Measurements from ENCODE around the gene STUM. TPM values are rescaled to one million over a fixed set of nuclear protein-coding genes. Genes with fewer than 3 reads are reported as not detected.
"Not testable (repeated sequence)": the region's sequence is repeated elsewhere in the genome, so short reads cannot be mapped to it uniquely, and the experiment has no call there.

The STUM gene, protein sequence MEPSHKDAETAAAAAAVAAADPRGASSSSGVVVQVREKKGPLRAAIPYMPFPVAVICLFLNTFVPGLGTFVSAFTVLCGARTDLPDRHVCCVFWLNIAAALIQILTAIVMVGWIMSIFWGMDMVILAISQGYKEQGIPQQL
- 2.8 TPM for total RNA-seq

DNA sequence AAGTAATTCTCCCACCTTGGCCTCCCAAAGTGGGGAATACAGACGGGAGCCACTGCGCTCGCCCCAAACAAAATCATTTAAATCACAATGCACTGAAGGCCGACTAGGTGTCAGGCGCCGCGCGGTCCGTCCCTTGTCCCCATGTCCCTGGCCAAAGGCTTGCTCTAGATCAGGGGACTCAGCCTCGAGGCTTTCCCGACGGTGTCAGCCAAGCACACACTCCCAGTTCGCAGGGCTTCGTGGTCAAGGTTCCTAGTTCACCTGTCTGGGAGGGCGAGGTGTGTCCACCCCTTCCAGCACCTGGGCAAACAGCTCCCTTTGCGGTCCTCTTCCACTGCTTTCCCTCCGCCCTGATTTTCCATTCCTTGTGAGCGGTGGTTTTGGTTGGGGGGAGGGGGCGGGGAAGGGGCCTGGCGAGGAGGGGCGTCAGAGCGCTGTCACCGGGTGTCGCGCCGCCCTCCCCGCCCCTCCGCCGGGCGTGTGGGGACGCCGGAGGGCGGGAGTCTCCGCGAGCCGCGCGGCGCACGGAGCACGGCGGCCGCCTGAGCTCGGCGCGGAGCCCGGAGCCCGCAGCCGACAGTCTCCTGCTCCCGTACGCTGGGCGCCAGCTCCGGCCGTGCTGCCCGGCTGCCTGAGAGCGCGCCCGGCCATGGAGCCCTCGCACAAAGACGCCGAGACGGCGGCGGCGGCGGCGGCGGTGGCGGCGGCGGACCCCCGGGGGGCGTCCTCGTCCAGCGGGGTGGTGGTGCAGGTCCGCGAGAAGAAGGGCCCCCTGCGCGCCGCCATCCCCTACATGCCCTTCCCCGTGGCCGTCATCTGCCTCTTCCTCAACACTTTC is at the start of gene STUM:
Gene STUM (plus strand): TSS at position 509 of the 838 bp plus-strand sequence. CDS start 141 bp downstream, at position 650.
- DNase-seq (ENCODE audit: low spot score) = no peak

DNA sequence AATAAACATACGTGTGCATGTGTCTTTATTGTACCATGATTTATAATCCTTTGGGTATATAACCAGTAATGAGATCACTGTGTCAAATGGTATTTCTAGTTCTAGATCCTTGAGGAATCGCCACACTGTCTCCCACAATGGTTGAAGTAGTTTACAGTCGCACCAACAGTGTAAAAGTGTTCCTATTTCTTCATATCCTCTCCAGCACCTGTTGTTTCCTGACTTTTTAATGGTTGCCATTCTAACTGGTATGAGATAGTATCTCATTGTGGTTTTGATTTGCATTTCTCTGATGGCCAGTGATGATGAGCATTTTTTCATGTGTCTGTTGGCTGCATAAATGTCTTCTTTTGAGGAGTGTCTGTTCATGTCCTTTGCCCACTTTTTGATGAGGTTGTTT is 48.9 kb upstream of the STUM start:
- DNase-seq (ENCODE audit: low spot score) = not testable (repeated sequence)

DNA sequence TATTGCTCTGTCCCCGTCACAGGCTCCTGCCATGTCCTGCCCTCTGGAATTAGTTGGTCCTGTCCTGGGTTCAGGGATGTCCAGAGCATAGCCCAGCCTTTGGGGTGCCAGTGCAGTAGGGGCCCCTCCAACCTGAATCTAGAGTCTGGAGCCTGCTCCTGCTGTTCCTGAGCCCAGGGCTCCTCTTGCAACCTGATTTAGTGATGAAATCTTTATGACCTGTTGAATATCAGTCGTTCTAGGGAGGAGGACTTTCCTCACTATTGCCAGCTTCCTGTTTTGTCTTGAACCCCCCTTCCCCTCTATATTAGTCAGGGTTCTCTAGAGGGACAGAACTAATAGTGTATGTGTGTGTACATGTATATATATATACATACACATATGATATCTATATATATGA is 42.5 kb upstream of the STUM start:
- no peak for DNase-seq (ENCODE audit: low spot score)

DNA sequence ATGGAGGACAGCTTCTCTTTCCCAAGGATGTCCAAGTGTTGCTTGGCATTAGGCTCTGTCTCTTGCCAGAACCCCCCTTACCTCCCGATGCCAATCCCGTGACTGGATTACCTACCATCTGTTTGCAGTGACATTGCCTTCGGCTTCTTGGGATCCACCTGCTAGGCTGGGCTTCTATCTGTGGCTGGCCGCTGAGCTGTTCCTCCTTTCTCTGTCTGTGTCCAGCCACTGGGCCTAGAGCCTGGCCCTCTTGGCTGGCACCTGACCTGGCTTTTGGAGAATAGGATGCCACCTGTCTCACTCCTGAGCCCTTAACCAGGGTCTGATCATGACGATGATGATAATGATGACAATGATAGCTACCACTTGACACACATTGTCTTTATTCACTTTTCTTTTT is 41.6 kb upstream of the STUM start:
- DNase-seq (ENCODE audit: low spot score) = no peak

DNA sequence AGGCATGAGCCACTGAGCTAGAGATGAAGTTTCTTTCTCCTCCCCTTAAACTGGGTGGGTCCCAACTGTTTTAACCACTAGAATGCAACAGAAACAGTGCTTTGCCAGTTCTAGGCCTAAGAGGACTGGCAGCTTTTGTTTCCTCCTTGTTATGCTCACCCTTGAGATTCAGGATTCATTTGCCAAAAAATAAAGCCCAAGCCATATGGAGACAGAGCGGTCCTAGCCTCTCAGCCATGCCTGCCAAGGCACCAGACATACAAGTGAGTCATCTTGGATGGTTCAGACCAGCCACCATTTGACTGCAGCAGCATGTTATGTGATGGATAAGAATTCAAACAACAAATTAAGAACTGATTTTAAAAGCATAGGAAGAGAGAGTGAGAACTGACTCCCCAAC is 38.1 kb upstream of the STUM start:
- no peak for DNase-seq (ENCODE audit: low spot score)

DNA sequence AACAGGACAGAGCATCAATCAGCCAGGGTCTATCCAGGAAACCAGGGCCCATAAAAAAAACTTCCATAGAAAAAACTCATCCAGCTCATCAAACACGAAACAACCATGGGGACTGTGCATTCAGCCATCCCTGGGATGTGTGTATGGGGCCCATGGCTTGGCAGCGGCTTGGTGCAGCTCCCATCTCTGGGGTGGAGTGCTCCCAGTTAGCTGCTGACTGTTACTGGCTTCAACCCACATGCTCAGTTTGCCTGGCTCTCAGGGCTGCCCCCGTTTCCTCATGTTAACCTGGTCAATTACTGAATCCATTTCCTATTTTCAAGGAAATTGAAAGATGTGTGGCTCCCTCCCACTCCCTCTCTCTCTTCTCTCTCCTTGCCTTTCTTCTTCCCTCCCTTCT is 37.3 kb upstream of the STUM start:
- no peak for DNase-seq (ENCODE audit: low spot score)

DNA sequence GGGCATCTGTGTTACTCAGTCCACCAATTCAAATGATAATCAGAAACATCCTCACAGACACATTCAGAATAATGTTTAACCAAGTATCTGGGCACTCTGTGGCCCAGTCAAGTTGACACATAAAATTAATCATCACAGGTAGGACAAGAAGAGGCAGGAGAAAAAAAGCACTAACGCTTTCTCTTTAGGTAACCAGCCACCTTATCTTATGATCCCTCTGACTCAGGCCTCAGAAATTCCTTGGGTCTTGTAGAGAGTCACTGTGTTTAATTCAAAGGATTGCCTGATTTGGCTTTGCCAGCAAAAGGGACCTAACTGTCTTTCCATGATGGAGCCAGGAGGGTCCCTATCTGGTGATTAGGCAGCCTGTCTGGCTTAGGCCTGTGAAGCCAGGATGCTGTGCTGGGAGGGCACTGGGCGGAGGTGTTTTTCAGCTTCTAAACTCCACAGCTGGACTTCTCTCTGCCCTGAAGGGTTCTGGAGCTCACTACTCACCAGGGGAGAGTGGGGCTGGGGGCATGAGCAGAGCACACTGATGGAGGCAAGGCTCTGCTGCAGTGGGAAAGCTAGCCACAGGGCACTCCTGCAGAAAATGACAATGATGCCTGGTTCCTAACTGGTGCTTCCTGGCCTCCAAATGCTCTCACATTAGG is 36.4 kb upstream of the STUM start:
- DNase-seq (ENCODE audit: low spot score) = no peak

DNA sequence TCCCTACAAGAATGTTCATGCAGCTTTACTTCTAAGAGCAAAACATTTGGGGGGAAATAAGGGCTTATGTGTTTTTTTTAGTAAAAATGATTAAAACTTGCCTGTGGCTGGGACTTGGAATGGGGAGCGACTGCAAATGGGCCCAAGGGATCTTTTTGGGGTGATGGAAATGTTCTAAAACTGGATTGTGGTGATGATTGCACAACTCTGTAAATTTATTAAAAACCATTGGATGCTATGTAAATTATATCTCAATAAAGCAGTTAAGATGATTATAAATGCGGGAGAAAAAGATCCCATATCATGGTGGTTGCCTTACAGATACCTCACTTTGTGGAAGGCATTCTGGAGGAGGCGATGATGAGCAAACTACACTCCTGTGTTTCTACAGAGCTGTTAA is 30.2 kb upstream of the STUM start:
- no peak for DNase-seq (ENCODE audit: low spot score)

DNA sequence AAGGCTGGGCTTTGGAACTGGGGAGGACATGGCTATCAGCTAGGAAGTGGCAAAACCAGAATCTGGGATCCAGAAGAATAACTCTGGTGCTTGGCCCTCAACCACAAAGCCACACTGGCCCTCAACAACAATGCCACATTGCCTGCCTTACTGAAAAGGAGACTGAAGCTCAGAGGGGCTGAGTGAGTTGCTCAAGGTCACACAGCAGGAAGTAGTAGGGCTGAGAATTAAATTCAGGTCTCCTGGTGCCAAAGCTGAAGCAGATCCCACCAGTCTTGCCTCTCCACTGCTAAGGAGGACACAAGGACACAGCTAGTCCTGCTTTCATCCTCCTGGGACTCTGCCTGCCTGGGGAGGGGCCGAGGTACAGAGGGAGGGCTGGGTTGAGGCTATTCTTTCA is 29.4 kb upstream of the STUM start:
- no peak for DNase-seq (ENCODE audit: low spot score)

DNA sequence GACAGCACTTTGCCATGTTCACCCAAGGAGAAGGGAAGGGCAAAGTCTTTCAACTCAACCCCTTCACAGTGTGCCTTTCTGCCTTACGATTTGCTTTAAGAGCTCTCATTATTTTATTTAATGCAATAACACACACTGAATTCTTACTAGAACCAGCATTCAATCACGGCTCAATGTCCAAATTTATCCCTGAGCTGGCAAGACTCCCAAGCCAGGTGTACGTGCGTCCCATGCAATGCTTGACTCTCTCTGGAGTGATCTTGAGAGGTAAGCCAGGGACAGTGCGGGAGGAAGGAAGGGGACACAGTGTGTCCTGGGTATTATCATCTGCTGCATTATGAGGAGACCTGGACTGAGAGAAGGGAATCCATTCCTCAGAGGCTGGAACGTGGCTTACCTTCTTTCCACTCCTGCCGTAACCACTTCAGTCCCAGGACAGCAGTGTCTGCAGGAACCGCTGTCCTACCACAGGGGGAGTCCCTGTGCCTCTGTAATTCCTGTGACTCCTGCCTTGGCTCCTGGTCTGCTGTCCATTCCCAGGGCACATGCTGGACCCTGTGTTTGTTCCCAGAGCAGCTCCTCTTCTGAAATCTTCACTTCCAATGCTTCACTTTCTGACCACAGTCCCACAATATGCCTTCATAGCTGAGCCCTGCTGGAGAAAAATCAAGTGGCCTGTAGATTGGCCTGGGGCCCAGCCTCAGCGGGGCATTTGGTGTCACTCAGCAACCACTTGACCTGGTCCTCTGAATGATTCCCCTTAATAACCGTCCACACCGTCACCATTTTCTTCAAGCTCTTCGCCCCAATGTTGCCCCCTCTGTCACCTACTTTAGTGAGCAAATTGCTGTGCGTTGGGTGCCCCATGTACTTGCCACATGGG is 28.6 kb upstream of the STUM start:
- DNase-seq (ENCODE audit: low spot score) = peak; percentile 29

DNA sequence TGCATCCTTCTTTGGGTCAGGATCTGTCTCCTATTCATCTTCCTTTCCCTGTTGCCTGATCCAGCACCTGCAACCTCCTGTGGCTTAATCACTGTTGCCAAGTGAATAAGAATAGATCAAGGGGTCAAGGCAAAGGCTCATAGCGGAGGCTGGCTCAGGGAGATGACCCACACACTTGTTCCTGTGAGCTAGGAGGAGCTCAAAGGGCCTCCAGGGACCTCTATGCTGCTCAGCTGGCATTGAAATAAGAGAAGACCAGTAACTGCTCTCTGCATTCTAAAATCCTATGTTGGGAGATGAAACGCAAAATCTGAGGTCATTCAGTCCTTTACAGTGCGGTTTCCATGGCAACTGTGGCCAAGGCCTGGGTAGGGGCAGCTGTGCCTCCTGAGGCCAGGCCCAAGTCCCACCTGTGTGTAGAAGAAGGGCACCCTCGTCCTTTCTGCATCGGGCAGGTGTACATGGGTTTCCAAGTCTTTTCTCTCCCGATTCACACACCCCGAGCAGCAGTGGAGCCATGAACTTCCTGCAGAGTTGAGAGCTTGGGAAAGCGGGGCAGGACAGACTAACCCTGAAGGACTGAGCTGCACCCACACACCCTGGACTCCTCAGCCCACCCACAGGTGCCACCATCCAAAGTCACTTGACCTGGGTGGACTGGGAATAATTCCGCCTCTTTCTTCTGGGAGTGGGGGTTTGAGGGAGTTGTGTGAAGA is 27.8 kb upstream of the STUM start:
- no peak for DNase-seq (ENCODE audit: low spot score)

DNA sequence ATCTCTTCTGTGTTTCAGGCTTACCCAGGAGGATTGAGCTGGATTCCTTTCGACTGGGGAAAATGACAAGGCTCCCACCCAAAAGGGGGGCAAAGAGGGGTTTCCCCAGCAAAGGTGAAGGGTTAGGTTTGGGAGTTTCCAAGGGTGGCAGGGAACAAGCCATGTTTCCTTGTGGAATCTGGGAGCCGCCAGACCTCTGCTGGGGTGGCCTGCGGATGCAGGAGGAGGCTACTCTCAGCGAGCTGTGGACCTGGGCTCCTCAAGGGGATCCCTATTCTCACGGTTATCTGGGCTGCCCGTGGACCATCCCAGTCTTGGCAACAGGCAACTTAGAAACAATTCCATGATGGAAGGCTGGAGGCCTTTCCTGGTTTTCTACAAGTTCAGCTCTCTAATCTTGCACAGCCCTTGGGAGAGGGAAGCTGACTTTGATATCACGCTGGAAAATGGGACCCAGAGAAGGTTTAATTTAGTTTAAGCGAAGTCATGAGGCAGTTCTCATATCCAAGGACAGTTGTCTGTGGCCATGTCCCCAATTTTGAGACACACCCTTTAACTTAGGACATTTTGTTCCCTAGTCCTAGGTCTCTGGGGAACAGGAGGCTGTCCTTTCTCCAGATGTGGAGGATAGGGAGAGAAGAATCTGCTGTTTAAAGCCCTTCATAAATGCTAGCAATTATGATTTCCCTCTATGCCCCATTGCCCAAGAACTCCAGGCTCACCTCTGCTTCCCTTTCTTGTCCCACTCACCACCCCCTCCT is 24.7 kb upstream of the STUM start:
- no peak for DNase-seq (ENCODE audit: low spot score)

DNA sequence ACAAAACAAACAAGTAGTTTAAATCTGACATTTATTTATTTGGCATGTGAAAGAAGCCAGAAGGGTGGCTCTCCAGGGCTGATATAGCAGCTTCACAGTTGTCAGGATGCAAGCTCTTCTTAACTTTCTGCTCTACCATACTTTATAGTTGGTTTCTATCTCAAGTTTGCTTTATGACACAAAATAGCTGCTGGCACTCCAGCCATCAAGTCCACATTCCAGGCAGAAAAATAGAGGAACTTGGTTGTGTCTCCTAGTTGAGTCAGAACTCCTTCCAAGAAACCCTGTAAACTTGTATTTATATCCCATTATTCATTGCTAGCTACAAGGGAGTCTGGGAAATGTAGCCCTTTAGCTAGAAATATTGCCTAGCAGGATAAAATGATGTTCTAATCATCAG is 24.0 kb upstream of the STUM start:
- no peak for DNase-seq (ENCODE audit: low spot score)

DNA sequence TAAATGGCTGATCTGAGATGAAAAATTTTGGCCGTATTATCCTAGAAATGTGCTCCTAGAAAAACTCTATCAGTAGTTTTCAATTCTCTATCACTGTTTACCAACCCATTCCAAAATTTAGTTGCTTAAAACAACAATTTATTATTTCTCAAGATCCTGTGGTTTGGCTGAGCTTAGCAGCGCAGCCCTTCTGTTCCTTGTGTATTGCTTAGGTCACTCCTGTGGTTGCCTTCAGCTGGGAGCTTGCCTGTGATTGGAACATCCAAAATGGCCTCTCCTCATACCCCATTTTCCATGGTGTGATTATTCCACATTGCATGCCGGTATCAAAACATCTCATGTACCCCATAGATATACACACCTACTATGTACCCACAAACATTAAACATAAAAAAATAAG is 22.8 kb upstream of the STUM start:
- DNase-seq (ENCODE audit: low spot score) = peak; percentile 37

DNA sequence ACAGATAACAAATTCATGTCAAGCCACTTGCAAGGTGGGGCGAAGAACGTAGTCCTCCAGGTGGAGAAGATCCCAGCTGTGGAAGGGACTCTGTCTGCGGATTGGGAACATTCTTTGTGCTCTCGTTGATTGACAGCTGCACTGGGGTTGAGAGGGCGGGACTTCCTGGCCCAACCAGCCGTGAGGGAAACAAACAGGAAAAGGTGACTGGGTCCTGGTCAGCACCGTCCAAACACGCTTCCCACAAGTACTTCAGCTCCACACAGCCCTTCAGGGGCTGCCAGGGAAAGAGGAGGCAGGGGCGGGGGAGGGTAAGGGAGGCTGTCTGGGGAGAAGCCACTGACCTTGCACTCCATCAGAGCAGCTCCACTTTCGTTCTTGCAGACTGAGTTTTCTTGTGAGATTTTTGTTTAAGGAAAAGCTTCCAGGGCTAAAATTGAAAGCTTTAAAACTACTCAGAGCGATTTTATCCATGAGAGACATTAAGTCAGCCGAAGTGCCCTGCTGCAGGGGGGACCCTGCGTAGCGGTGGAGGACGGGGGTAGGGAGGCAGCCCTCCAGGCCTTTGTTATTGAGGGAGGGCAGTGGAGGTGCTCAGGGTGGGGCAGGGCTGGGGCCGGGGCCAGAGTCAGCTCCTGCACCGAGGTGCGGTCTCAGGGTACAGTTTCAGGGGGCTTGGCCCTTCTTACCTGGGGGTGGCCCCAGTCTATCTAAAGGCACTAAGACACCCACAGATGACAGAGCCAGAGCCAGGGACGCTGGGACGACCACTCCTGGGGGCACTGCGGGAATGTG is 21.6 kb upstream of the STUM start:
- DNase-seq (ENCODE audit: low spot score) = no peak

DNA sequence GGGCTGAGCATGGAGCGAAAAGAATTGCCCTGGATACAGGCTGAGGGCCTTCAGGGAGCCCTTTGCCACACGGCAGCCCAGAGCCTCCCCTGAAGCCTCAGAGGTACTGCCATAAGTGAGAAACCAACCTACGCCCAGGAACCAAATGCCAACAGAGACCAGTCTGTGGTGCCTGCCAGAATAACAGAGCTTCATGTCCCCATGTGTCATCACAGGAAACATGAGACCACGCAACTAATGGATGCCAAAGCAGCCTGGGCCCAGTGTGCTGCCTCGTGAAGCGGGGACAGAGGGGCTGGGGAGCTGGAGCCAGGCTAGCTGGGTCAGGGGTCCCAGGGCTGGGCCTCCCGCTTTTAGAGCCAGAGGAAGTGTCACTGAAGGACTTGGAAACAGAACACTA is 18.7 kb upstream of the STUM start:
- DNase-seq (ENCODE audit: low spot score) = no peak

DNA sequence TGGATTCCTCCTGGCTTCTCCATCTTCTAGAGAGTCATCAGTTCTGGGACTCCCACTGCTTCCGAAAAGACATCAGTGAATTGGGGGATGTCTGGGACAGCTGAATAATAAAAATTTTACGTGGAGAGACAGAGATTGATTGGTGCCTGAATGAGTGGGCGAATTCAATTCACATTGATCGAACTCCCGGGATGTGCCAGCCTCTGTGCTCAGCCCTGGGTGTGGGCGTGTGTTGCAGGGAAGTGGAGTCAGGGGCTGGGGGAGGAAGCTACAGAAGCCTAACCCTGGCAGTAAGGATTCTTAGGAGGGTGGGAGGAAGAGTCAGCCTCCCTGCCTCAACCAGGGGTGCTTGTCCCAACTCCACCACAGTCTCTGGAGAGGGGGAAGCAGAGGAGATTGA is 18.0 kb upstream of the STUM start:
- DNase-seq (ENCODE audit: low spot score) = no peak

DNA sequence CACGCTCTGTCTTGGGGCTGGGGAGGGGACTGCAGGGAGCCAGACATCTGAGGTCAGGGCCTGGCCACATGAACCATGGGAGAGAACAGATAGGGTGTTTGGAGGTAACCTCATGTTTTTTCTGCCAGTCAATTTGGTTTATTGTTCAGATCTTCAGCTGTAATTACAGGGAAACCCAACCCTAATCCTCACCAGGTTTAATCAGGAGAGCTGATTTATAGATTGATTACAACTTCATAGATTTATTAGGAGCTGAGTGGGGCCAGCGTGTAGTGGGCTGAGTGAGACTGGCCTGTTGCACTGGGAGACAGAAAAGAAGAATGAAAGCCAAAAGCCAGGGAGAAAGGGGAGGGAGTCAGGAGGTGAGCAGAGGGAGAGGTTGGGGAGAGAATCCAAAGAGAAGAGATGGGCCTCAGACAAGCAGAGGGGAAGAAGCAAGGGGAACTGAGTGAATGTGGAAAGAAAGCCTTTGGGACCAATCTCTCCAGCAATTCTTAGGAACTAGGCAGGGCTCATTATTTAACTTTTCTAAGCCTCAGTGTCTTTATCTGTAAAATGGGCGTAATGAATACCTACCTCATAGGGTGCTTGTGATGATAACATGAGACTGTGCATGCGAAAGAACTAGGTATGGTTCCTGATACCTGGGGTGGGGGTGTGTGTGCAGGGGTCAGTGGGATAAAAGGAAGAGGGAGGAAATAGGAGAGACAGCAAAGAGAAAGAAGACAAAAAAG is 17.0 kb upstream of the STUM start:
- no peak for DNase-seq (ENCODE audit: low spot score)

DNA sequence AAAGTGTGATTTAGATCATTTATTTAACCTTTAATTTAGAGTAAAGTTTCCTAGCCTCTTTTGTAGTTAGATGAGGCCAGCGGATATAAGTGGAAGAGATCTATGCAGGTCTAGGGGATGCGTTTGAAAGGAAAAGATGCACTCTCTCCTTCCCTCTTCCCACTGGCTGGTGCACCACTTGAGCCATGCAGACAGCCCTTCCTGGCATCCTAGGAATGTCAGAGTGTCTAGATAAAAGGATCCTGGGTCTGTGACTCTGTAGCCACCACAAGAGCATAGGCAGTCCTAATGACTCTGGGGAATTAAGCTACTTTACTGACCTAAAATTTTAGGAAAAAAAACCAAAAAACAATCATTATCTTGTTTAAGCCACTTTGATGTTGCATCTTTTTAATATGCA is 16.0 kb upstream of the STUM start:
- DNase-seq (ENCODE audit: low spot score) = no peak

Measured in ureter (tissue), 1 donor.